ENCODE data around the gene MANF. TPM values are rescaled to one million over a fixed set of nuclear protein-coding genes. Genes with fewer than 3 reads are reported as not detected.

The MANF gene
- total and polyA plus RNA-seq, 12 donors: 16.1 to 306 (median 43.1) TPM

- Histone ChIP-seq H3K4me1 (replicated peaks in 1 of 2) (peaks cover 10 to 43% of the 10 kb centered on the region in 2 donors), H3K4me3 (no peak overlapping the region), H3K27ac (peak overlapping the region in 1 of 5 donors; percentile 26), H3K9me3 (replicated peaks in 1 of 3) (no peaks in the 10 kb centered on the region), H3K27me3 (no peaks in the 10 kb centered on the region), H3K36me3 (replicated peaks in 1 of 2) (peaks cover 0 to 61% of the 10 kb centered on the region in 2 donors)
- TF ChIP-seq CTCF (IDR thresholded peaks at IDR 0.05) (no peak), POLR2A (IDR thresholded peaks at IDR 0.05) (no peak)
- WGBS, 4 donors: 88 to 100% (median 95%) methylated on average over 1 of the region's 1 CpG
- DNase-seq: peak in 1 of 7 donors; percentile 46
- intact Hi-C loops (cut with DNase I): loop anchor here in 1 of 2 donors (10.0 kb wide), 2 partner anchors 98 to 278 kb away; partner anchors contain the start of gene TEX264
Measured at GRCh38 chr3:51396401-51396800, 11.3 kb downstream of the MANF start.

GRCh38 chr3:51397392-51397791, 12.3 kb downstream of the MANF start:
- no peak for TF ChIP-seq CTCF (IDR thresholded peaks at IDR 0.05)
- TF ChIP-seq POLR2A (IDR thresholded peaks at IDR 0.05): no peak
- 64 to 88% (median 78%) methylated on average over 3 to 5 of the region's 5 CpGs for WGBS, 4 donors
- Histone ChIP-seq H3K4me1 (replicated peaks in 1 of 2) (peaks cover 3 to 35% of the 10 kb centered on the region in 2 donors), H3K9me3 (replicated peaks in 1 of 3) (no peaks in the 10 kb centered on the region), H3K27ac (no peak overlapping the region), H3K4me3 (no peak overlapping the region), H3K27me3 (no peaks in the 10 kb centered on the region), H3K36me3 (replicated peaks in 1 of 2) (peaks cover 0 to 59% of the 10 kb centered on the region in 2 donors)
- intact Hi-C loops (cut with DNase I): loop anchor here in 1 of 2 donors (10.0 kb wide), 2 partner anchors 97 to 277 kb away; partner anchors contain the start of gene TEX264
- peak in 1 of 7 donors; percentile 34 for DNase-seq

GRCh38 chr3:51398595-51399310, 13.7 kb downstream of the MANF start:
- intact Hi-C loops (cut with DNase I): loop anchor here in 1 of 2 donors (10.0 kb wide), 2 partner anchors 96 to 276 kb away; partner anchors contain the start of gene TEX264
- Histone ChIP-seq H3K4me3 (no peak overlapping the region), H3K27ac (peak overlapping the region in 1 of 5 donors; percentile 3), H3K27me3 (no peaks in the 10 kb centered on the region), H3K9me3 (replicated peaks in 1 of 3) (no peaks in the 10 kb centered on the region), H3K4me1 (replicated peaks in 1 of 2) (peaks cover 0 to 22% of the 10 kb centered on the region in 2 donors), H3K36me3 (replicated peaks in 1 of 2) (peaks cover 0 to 53% of the 10 kb centered on the region in 2 donors)
- peak in 1 of 7 donors; percentile 42 for DNase-seq
- WGBS, 4 donors: 60 to 73% (median 65%) methylated on average over 8 of the region's 8 CpGs
- no peak for TF ChIP-seq CTCF (IDR thresholded peaks at IDR 0.05)
- TF ChIP-seq POLR2A (IDR thresholded peaks at IDR 0.05): no peak

- H3K4me1 ChIP-seq (replicated peaks in 1 of 2): peaks cover 0 to 9% of the 10 kb centered on the region in 2 donors
- no peaks in the 10 kb centered on the region for H3K27me3 ChIP-seq
- WGBS, 4 donors: 82 to 93% (median 90%) methylated on average over 3 to 4 of the region's 4 CpGs
- H3K9me3 ChIP-seq (replicated peaks in 1 of 3): no peaks in the 10 kb centered on the region
- peaks cover 0 to 41% of the 10 kb centered on the region in 2 donors for H3K36me3 ChIP-seq (replicated peaks in 1 of 2)
- no peak for DNase-seq
- no peak overlapping the region for H3K4me3 ChIP-seq
- intact Hi-C loops (cut with DNase I): no loop called here
- no peak overlapping the region for H3K27ac ChIP-seq
- TF ChIP-seq POLR2A (IDR thresholded peaks at IDR 0.05): no peak
- TF ChIP-seq CTCF (IDR thresholded peaks at IDR 0.05): no peak
Measured at GRCh38 chr3:51400166-51400565, 15.1 kb downstream of the MANF start.

All from adrenal gland (tissue), 12 donors.